Neuronal stem cell (in vitro differentiated cells): ENCODE data around the gene PPM1E.

ENCODE experiments used
- DNase-seq: peaks from one replicate; pipeline ENCODE4 v3.0.0-alpha.2; 2013; ENCODE audit warnings: low spot score
- H2AFZ ChIP-seq: one replicate; pipeline ENCODE4 v1.6.1; 2013; ENCODE audit warnings: mild to moderate bottlenecking, low read length, inconsistent platforms
- H2AK5ac ChIP-seq: 2 replicates; pipeline ENCODE4 v1.6.1; 2013; ENCODE audit warnings: low read depth, mild to moderate bottlenecking, inconsistent platforms, low read length, moderate library complexity, mixed read lengths
- H2BK120ac ChIP-seq: 2 replicates; pipeline ENCODE4 v1.6.1; 2013; ENCODE audit warnings: low read depth, mild to moderate bottlenecking, inconsistent platforms, low read length, moderate library complexity, mixed read lengths
- H2BK12ac ChIP-seq: one replicate; pipeline ENCODE4 v1.6.1; 2013; ENCODE audit warnings: low read length, inconsistent platforms
- H2BK15ac ChIP-seq: 2 replicates; pipeline ENCODE4 v1.6.1; 2013; ENCODE audit warnings: mild to moderate bottlenecking, low read length, inconsistent platforms, mixed read lengths
- H2BK5ac ChIP-seq: one replicate; pipeline ENCODE4 v1.6.1; 2013; ENCODE audit warnings: inconsistent platforms, mild to moderate bottlenecking, low read length, moderate library complexity
- H3K14ac ChIP-seq: one replicate; pipeline ENCODE4 v1.6.1; 2013; ENCODE audit warnings: low read length, inconsistent platforms
- H3K18ac ChIP-seq: 2 replicates; pipeline ENCODE4 v1.6.1; 2013; ENCODE audit warnings: low read length, inconsistent platforms
- H3K23ac ChIP-seq: 2 replicates; pipeline ENCODE4 v1.6.1; 2013; ENCODE audit warnings: low read depth, mild to moderate bottlenecking, mixed read lengths, low read length, inconsistent platforms; ENCODE audit not compliant: poor library complexity
- H3K27ac ChIP-seq: replicated peaks from 3 replicates; pipeline ENCODE4 v1.5.1; 2013; ENCODE audit warnings: low read length, inconsistent platforms
- H3K27me3 ChIP-seq, 3 experiments: 2 replicates each; pipeline ENCODE4 v1.6.1; 2013; ENCODE audit warnings: low read length in 3 of 3, mild to moderate bottlenecking in 2 of 3, inconsistent platforms in 1 of 3, low read depth in 1 of 3, mixed read lengths in 1 of 3, moderate library complexity in 1 of 3; ENCODE audit not compliant: control insufficient read depth in 3 of 3, insufficient read depth in 3 of 3
- H3K36me3 ChIP-seq, 2 donors: replicated peaks in 1 of 2; 2 replicates each; pipeline ENCODE4 v1.6.1; 2013; ENCODE audit warnings: low read length in 2 of 2; ENCODE audit not compliant: control insufficient read depth in 2 of 2, insufficient read depth in 2 of 2
- H3K4ac ChIP-seq: 2 replicates; pipeline ENCODE4 v1.6.1; 2013; ENCODE audit warnings: inconsistent platforms, mild to moderate bottlenecking, low read length, moderate library complexity
- H3K4me1 ChIP-seq, 2 donors: 1 replicate in 1 of 2; 2 replicates in 1 of 2; pipeline ENCODE4 v1.6.1; 2013; ENCODE audit warnings: low read length in 2 of 2, low read depth in 1 of 2; ENCODE audit not compliant: control insufficient read depth in 2 of 2, insufficient read depth in 1 of 2
- H3K4me2 ChIP-seq: one replicate; pipeline ENCODE4 v1.6.1; 2013; ENCODE audit warnings: mild to moderate bottlenecking, low read length, inconsistent platforms; ENCODE audit not compliant: insufficient read depth, poor library complexity, severe bottlenecking
- H3K4me3 ChIP-seq, 2 donors: 2 replicates each; pipeline ENCODE4 v1.5.1; 2013; ENCODE audit warnings: low read length in 2 of 2, mild to moderate bottlenecking in 2 of 2, inconsistent platforms in 1 of 2, moderate library complexity in 1 of 2
- H3K79me1 ChIP-seq: one replicate; pipeline ENCODE4 v1.6.1; 2013; ENCODE audit warnings: low read depth, mild to moderate bottlenecking, inconsistent platforms, low read length, moderate library complexity
- H3K9ac ChIP-seq: one replicate; pipeline ENCODE4 v1.6.1; 2013; ENCODE audit warnings: mild to moderate bottlenecking, low read depth, low read length, inconsistent platforms; ENCODE audit not compliant: poor library complexity
- H3K9me3 ChIP-seq, 2 donors: replicated peaks in 1 of 2; 2 replicates each; pipeline versions ENCODE3 to v1.6.1; 2013; ENCODE audit warnings: low read length in 2 of 2, mild to moderate bottlenecking in 2 of 2, inconsistent platforms in 1 of 2, low read depth in 1 of 2, mixed read lengths in 1 of 2, moderate library complexity in 1 of 2; ENCODE audit not compliant: control insufficient read depth in 2 of 2, insufficient read depth in 1 of 2
- H4K8ac ChIP-seq: one replicate; pipeline ENCODE4 v1.6.1; 2013; ENCODE audit warnings: low read depth, mild to moderate bottlenecking, inconsistent platforms, low read length, moderate library complexity
- H4K91ac ChIP-seq: one replicate; pipeline ENCODE4 v1.6.1; 2013; ENCODE audit warnings: low read length, low read depth, mild to moderate bottlenecking, inconsistent platforms; ENCODE audit not compliant: poor library complexity
- WGBS, 2 donors: extraction: QIAGEN DNeasy Blood & Tissue Kit; methylation state at CpG; one replicate each; pipeline ENCODE4 v1.1.7; 2013; ENCODE audit warnings: missing lambda C conversion rate in 2 of 2, mixed read lengths in 1 of 2; ENCODE audit not compliant: insufficient read length in 2 of 2, insufficient replicate concordance in 1 of 2; ENCODE audit errors: extremely low coverage in 2 of 2; 5-methylcytosine and 5-hydroxymethylcytosine counted together

Gene PPM1E

GRCh38 chr17:58970609-58971450 lies 215.2 kb downstream of the PPM1E start:
- Histone ChIP-seq H3K27ac (no peak overlapping the region), H2BK5ac (no peak overlapping the region), H3K9ac (no peak overlapping the region), H2BK12ac (no peak overlapping the region), H2BK15ac (no peak overlapping the region), H3K79me1 (no peaks in the 10 kb centered on the region), H3K4ac (no peak overlapping the region), H3K18ac (no peak overlapping the region), H2BK120ac (no peak overlapping the region), H3K14ac (no peak overlapping the region), H2AK5ac (no peak overlapping the region), H2AFZ (no peak overlapping the region), H3K23ac (no peak overlapping the region), H3K9me3 (no peaks in the 10 kb centered on the region), H3K4me3 (no peak overlapping the region), H3K4me2 (no peak overlapping the region), H4K91ac (no peak overlapping the region), H3K27me3 (no peaks in the 10 kb centered on the region), H3K36me3 (no peaks in the 10 kb centered on the region), H4K8ac (no peak overlapping the region), H3K4me1 (peaks cover 14 to 29% of the 10 kb centered on the region in 2 donors)
- DNase-seq = no peak
- no CpG with 5 or more reads among the region's 7 CpGs for WGBS, 2 donors

DNA sequence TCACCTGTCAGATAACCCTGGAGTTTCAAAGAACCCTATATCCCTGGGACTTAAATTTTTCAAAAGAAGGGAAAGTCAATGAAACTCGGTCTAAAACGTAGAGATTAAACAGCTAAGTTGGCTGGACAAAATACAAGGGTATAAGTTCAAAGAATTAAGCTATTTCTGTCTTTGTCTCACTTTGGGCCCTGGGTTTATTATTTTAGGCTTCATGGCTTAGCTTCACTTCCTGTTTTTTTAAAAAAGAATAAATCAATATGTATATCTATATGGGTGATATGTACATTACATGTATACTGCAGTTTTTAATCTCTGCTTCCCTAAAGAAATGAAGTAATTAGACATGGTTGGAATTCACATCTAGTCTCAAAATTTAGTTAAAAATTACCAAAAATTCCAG lies 218.7 kb downstream of the PPM1E start:
- no peak overlapping the region for H3K23ac ChIP-seq
- H3K4ac ChIP-seq = no peak overlapping the region
- H3K18ac ChIP-seq = no peak overlapping the region
- H3K36me3 ChIP-seq = no peaks in the 10 kb centered on the region
- no peaks in the 10 kb centered on the region for H3K79me1 ChIP-seq
- no peak overlapping the region for H3K14ac ChIP-seq
- no peak overlapping the region for H2BK5ac ChIP-seq
- H2AFZ ChIP-seq = no peak overlapping the region
- no peak overlapping the region for H2BK15ac ChIP-seq
- no peak overlapping the region for H2AK5ac ChIP-seq
- WGBS, 2 donors = no CpG with 5 or more reads among the region's 2 CpGs
- H3K27me3 ChIP-seq = no peaks in the 10 kb centered on the region
- no peak for DNase-seq
- H3K4me3 ChIP-seq = no peak overlapping the region
- H3K9ac ChIP-seq = no peak overlapping the region
- peaks cover 10 to 17% of the 10 kb centered on the region in 2 donors for H3K4me1 ChIP-seq
- no peak overlapping the region for H2BK120ac ChIP-seq
- H4K91ac ChIP-seq = no peak overlapping the region
- H4K8ac ChIP-seq = no peak overlapping the region
- H3K27ac ChIP-seq = no peak overlapping the region
- no peak overlapping the region for H2BK12ac ChIP-seq
- no peak overlapping the region for H3K4me2 ChIP-seq
- H3K9me3 ChIP-seq = no peaks in the 10 kb centered on the region

- Histone ChIP-seq H3K4me2 (no peak overlapping the region), H2BK5ac (no peak overlapping the region), H3K4me1 (no peaks in the 10 kb centered on the region), H4K8ac (no peak overlapping the region), H4K91ac (no peak overlapping the region), H3K79me1 (no peaks in the 10 kb centered on the region), H3K4ac (no peak overlapping the region), H2BK12ac (no peak overlapping the region), H3K14ac (no peak overlapping the region), H2BK15ac (no peak overlapping the region), H3K27ac (no peak overlapping the region), H3K36me3 (peaks cover 0 to 15% of the 10 kb centered on the region in 2 donors), H2AFZ (no peak overlapping the region), H3K9ac (no peak overlapping the region), H2BK120ac (no peak overlapping the region), H3K27me3 (no peaks in the 10 kb centered on the region), H3K18ac (no peak overlapping the region), H3K23ac (no peak overlapping the region), H2AK5ac (no peak overlapping the region), H3K4me3 (no peak overlapping the region), H3K9me3 (no peaks in the 10 kb centered on the region)
- WGBS, 2 donors = no CpG with 5 or more reads among the region's 3 CpGs
- no peak for DNase-seq
Measured at GRCh38 chr17:58976541-58976940, 220.9 kb downstream of the PPM1E start.

DNA sequence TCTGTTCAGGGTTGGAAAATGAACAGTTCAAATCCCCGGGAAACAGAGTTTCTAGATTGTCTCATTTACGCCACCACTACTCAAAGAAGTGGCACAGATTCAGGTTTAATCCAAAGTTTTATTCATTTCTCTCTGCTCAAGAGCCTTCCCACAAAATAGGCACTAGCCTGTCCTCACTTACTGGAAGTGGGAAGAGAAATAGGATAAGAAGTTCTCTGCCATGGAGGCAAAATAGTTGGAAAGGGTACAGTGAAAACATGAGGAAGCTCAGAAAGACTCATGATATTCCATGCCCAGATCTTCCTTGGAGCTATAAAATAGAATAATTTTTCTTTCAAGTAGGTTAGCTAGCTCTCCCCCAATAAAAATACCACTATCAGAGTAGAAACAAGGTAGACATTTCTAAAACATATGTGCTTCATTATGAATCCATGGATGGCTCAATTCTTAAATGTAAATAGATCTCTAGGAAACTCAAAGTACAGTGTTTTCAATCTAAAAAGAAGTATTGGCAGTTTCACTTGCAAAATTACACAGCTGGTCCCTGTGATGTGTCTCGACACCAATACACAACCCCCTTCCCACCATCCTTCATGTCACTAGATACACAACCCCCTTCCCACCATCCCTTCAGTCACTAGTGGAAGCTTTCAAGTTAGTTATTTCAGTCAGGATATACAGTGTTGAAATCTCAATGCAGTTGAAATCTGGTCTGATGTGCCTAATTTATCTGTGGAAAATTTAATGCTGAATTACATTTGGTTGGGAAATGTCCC lies 225.2 kb downstream of the PPM1E start:
- Histone ChIP-seq H3K36me3 (peaks cover 0 to 21% of the 10 kb centered on the region in 2 donors), H3K23ac (no peak overlapping the region), H3K4ac (no peak overlapping the region), H2AFZ (no peak overlapping the region), H3K79me1 (no peaks in the 10 kb centered on the region), H3K4me1 (peaks cover 0 to 2% of the 10 kb centered on the region in 2 donors), H3K18ac (no peak overlapping the region), H2BK120ac (no peak overlapping the region), H3K4me2 (no peak overlapping the region), H3K9me3 (no peaks in the 10 kb centered on the region), H3K27ac (no peak overlapping the region), H2BK5ac (no peak overlapping the region), H4K91ac (no peak overlapping the region), H2BK12ac (no peak overlapping the region), H3K14ac (no peak overlapping the region), H2BK15ac (no peak overlapping the region), H3K27me3 (no peaks in the 10 kb centered on the region), H3K4me3 (no peak overlapping the region), H4K8ac (no peak overlapping the region), H3K9ac (no peak overlapping the region), H2AK5ac (no peak overlapping the region)
- WGBS, 2 donors = no CpG with 5 or more reads among the region's 3 CpGs
- no peak for DNase-seq
